GM21576 (cell line): ENCODE data around the gene SNPH.

ENCODE experiments used
- ATAC-seq: cut with Tn5 transposase; IDR thresholded peaks from one replicate; pipeline ENCODE4 v1.9.1; 2021; ENCODE audit warnings: mild to moderate bottlenecking, moderate library complexity; ENCODE audit not compliant: unreplicated experiment

Gene SNPH

DNA sequence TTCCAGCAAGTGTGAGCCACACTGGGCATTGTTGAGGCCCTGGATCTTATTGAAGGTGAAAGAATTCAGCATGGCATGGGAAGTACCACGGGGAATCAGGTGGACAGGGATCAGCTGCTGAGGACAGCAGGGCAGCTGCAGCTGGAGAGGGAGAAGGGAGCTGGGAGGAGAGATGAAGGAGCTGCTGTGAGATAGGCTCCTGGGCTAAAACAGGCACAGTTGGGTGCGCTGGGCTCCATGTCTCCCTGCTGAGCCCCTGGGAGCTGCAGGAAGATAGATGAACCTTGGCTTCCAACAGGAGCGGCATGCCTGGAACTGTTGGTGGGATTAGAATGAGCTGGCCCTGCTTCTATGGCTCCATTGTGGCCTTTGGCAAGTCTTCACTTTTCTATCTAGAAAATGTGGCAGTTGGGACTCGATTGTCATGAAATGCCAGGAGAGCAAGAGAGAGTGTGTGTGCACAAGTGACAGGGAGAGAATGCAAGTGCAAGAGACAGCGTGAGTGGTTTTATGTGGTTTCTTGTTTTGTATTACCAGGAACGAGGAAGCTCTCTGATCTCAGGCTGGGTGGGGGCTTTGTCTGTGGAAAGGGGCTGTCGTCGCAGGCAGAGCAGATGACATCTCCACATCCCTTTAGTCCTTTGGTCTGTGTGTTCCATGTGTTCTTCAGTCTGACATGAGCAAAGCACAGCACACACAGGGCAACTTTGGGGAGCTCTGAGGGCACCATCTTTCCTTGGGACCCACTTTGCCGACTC is 20.4 kb downstream of the SNPH start:
- ATAC-seq: no peak

DNA sequence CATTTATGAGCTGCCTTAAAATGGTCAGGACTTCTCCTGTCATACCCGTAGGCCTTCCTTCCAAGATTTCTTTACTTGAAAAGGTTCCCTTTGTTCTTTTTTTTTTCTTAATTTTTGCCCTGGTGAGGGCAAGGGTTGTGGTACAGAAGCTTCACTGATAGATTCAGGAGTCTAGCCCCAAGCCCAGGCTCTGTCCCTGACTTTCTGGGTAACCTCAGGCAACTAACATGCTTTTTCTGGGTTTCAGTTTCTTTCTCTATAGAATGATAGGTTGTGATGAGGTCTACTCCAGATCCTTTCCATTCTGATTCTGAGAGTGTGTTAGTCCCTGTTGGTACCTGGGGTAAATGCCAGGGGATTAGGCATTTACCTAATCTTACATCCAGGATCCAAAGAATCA is 21.2 kb downstream of the SNPH start:
- ATAC-seq: no peak

DNA sequence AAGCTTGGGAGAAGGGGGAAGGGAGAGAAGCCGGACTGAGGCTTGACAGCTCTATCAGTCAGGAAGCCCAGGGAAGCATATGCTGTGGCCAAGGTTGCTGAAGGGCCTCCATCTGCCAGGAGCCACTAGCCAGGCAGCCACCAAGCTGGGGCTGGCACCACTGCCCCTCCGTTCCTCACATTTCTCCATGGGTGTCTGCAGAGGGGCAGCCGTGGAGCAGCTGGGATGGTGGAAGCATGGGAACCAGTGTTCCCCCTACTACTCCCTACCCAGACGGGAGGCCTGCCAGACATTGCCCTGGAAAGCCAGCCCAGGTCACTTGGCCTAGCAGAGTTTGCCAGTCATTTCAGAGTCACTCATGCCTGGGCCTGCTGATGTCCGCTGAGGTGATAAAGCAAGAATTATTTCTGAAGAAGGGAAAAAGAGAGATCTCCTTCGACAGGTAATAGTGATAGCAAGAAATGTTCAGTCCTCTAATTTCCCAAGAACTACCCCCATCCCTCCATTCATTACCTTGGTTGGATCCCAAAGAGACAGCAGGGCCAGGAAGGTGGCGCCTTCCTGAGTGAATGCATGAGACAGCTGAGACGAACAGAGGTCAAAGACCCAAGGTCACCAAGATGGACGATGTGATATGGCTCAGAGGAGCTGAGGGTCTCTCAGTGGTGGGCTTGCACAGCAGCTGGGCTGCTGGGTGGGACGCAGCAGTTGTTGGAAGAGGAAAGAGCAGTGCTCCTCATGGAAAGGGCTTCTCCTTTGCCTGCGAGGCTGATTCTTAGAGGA is 21.9 kb downstream of the SNPH start:
- ATAC-seq: no peak

DNA sequence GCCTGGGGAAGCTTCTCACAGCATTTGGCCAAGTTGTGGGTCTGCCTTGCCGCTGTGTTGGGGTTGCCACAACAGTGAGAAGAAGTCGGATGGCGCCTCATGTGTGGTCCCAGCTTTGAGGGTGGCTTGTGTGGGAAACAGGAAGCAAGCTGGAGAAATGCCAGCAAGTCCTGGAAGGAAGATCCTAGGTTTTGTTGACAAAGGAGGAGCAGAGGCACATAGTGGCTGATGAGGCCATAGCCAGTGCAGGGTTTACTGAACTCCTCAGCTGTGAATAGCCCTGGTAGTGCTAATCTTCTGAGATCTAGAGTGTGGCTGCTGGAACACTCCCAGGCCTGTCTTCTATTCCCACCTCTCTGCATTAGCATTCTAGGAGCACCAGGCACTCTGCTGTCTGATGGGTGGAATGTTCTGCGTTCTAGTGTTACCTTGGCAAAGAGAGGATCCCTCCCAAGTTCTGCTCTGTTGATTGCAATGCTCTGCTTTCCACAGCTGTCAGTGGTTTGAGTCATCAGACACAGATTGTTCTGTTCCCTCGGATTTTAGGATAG is 25.2 kb downstream of the SNPH start:
- ATAC-seq: no peak

DNA sequence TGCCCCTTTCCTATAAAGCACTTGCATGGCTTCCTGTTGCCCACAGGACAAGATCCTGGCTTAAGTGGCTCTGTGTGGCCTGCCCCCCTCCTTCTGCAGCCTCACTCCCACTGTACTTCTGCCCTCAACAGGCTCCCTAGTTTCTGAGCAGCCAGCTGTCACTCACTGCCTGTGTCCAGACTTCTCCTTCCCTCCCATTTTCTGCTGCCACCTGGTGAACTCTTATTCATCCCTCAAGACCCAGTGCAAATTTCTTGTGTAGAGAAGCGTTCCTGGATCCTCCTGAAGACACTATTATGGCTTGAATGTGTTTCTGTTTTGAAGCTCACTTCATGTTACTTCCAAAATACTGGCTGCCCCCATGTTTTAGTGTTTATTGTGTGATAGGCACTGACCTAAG is 26.5 kb downstream of the SNPH start:
- ATAC-seq: no peak

DNA sequence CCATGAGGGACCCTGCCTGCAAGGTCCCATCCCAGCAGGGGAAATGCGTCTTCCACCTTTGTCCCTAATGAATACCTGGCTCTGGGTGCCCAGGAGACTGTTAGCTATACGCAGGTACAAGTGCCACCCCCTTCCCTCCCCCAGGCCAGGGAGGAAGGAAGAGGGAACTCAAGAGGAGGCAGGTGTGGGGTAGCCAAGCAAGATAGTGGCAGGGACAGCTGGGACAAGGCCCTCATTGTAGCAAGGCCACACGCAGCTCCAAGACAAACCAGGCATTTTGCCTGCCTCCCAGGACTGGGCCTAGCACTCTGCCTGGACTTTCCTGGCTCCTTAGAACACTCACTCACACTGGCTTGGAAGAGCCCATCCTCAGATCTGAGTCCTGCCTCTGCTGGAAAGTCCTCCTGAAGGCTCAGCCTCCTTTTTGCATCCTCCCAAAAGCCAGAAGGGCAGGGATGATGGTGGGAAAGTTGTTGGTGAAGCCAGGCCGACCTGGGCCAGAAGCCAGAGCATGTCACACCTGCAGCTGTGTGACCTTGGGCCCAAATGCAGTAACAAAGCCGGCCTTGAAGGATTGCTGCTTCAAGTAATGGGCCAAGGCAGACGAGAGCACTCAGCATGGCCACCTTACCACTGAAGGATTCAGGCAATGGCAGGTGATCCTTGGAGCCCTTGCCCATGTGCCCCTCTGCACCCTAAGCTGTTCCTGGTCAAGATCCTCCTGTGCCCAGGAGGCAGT is 27.7 kb downstream of the SNPH start:
- no peak for ATAC-seq

DNA sequence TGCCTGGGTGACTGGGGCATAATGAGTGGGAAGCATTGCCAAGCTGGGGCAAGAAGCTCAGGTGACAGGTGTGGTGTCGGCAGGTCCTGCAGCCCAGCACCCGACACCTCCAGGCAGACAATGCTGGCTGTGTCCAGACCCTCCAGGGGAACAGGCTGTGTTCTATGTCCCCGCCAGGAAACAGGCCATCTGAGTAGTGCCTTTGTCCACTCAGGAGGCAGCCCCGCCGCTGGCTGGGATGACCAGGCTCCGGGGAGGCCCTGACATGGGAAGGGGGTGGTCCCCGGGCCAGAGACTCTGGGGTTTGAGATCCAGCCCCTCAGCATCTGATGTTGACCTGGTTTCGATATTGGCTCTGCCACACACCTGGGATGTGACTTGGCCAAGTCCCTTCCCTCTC is 28.4 kb downstream of the SNPH start:
- no peak for ATAC-seq

DNA sequence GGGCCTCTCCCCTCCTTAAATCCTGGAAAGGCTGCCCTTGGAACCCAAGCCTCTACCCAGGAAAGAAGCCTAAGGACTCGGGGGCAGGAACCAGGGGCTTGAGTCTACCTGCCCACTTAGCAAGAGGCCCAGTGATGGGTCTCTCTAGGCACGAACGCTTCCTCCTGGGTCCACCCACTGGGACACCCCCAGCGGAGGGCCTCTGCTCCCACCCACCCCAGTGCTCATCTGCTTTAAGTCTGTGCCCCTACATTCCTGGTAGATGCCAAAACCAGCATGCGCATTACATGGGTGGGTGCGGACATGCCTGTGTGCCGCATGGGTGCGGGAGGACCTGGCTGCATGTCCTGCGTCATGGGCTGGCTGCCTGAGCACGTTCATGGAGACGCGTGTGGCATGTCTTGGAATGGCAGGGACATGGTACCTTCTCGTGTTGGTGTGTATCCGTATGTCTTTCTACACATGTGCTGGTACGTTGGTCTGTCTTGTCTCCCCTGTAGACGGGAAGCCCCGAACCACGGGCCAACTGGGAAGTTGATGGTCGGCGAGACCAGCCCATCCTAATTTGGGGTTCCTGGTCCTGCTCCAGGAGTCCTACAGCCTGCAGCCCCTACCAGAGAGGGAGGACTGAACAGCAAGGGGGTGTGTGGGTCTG is 29.3 kb downstream of the SNPH start:
- no peak for ATAC-seq

DNA sequence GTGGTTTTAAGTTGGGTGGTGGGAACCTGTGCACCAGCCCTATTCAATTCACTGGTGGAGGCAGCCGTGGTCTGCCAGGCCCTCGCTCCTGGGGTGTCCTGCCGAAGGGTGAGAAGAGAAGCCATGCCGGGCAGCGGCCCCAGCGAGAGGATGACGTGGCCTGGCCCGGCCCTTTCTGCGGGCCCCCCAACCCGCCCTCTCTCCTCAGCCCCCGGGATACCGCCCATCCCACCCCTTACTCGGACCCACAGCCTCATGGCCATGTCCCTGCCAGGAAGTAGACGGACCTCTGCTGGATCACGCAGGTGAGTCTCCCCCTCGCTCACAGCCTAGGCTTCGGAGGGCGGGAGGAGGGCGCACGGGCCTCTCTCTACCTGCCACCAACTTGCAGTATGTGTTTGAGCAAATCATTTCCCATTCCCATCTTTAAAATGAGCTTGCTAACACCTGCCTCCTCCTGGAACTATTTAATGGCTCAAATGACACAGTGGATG is 30.1 kb downstream of the SNPH start:
- ATAC-seq: no peak

DNA sequence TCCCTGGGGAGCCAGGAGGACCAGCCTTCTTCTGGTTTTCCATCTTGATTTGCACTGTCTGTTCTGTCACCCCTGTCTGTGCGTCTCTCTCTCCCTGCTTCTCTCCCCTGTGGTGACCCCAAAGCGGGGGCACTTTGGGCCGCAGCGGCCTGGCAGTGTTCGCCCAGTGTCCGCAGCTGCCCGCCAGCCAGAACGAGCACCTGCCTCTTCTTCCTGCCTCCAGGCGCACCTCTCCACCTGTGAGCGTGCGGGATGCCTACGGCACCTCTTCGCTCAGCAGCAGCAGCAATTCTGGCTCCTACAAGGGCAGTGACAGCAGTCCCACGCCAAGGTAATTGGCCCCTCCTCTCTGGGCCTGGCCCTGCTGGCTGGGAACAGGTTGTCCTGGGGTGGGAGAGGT is 30.8 kb downstream of the SNPH start:
- no peak for ATAC-seq

DNA sequence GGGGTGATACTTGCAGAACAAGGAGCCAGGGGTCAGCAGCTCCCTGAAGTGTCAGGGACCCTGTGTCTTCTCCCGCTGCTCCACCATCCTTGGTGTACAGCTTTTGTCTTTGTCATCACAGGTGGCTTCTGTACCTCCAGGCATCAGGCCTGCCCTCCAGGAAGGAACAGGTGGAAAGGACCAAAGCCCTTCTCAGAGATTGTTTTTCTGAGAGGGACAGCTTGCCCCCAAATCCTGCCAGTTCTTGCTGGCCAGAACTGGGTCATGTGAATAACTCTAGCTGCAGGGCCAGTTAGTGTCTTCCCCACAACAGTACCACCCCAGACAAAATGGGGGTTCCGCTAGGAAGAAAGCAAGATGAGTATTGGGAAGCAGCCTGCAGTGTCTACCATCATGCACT is 31.4 kb downstream of the SNPH start:
- ATAC-seq: no peak

DNA sequence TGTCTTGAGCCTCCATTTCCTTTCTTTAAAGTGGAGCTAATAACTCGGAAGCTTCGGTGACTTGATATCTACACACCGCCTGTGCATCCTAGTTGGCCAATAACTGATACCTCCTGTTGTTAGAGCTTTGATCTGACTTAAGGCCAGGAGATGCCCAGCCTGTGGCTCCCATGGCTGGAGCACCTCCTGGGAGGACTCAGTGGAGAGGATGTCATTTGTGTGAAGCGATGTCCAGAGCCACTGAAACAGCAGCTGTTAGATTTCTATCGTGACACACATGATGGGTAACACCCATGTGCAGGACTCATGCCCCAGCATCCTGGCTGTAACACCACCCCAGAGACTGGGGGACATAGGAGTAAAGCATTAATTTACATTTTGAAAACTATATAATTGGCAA is 32.1 kb downstream of the SNPH start:
- ATAC-seq: no peak

DNA sequence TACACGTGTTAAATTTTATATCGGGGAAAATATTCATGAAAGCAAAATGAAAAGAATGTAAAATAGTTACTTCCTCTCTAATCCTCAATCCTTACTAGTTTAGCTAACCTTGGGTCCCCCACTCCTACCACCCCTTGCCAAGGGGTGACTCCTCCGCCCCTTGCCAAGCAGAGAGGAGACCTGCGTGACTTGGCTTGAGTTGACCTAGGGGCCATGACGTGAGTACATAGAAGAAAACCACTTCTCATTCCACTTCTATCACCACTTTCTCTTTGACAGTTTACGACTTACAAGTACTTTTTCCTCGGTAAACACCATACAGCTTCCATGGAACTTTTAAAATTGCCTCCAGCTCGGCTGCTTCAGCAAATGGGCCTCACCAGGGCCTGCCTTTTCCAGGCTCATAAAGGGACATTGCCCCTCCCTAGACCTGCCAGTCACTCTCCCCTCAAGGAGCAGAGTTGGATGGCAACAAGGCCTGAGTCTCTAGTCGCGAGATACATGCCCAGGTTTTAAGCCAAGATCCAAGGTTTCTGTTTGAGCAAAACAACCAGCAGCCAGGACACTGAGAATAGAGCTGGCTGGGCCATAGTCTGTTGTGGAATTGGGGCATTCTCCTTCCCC is 32.9 kb downstream of the SNPH start:
- ATAC-seq: no peak

DNA sequence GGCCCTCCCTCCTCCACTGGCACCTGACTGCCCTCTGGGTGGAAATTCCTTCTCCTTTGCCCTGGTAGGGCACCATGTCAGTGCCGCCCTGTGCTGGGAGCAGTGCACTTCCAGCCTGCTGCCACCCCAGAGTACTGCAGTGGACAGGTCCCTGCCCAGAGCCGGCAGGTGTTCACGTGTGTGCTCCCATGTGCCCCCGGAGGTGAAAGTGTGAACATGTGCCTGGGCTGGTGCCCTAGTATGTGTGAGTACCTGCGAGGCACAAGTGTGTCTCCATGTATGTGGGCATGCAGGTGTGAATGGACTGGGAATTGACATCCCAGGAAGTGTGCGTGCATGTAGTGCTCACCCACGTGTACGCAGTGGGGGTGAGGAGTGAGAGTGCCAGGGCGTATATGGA is 33.4 kb downstream of the SNPH start:
- ATAC-seq: no peak

DNA sequence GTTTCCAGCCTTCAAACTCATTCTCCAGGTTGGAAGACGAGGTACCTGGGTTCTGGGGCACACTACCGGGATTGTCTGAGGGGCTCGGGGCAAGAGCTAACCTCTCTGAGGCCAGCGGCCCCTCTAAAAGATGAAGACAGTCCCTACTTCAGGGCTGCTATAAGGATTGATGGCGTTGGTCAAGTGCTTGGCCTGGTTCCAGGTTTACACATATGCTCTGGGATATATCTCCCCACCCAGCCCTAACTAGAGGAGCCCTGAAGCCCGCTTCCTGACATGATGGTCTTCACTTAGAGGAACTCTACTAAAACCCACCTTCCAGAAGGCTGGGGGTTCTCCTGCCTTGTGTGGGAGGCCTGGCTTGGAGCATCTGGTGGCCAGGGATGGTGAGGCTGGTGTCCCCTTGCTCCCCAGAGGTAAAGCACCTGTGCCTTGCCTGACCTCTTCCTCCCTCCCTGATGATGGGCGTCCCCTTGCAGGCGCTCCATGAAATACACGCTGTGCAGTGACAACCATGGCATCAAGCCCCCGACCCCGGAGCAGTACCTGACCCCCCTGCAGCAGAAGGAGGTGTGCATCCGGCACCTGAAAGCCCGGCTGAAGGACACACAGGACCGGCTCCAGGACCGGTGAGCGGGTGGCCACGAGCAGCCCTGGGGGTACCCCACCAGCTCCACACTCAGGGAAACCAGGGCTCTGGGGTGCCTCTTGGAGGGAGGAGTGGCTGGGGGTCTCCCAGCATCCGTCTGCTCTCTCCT is 34.2 kb downstream of the SNPH start:
- ATAC-seq: no peak

DNA sequence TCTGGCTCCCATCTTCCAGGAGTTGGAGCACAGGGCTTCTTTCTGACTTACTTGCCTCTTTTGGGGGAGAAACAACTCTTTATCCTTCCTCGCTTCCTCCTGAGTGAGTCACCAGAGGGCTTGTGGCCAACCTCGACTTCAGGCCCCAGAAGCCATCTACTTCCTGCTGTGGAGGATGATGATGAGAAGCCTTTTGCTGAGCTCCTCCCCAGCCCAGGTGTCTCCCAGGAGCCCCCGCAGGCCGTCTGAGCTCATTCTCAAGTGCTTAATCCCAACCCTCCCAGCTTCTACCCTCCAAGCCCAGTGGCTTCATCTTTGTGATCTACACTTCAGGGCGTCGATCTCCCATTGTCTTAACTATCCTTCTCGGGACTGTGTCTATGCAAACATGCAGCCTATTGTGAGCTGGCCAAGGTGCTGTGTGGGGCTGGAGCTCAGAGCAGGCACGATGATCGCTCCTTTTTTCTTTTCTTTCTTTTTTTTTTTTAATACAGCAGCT is 35.0 kb downstream of the SNPH start:
- no peak for ATAC-seq

DNA sequence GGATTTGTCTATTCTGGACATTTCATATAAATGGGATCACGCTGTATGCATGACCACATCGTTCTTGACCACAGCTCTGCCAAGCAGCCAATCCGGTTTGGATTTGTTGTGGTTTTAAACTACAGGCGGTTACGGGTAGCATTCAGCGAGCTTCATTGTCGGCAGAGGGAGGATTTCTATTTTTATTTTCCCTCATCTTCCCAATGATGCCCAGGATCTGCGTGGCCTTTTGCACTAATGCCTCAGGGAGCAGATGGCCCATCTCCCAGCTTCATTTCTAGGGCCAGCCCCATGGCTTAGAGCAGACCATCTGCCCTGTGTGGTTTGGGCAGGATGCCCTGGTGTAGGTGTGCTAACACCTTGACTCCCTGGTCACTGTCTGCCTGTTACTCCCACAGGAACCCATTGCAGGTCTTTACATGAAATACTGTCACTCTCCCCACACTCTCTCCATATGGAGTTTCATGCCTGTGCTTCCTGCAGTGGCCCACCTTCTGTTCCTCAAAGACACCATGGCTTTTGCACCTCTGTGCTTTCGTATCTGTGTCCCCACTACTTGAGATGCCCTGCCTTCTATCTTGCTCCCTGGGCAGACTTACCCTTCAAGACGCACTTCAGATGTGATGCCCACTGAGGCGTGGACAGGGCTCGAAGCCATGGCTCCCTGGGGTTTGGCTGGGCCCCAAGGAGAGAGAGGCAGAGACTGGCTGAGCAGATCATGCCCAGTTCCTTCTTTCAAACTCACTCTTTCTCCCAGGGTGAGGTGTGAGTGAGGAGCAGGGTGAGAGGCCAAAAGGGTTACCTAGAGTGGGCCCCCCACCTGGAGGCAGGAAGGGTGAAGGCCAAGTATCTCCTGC is 36.8 kb downstream of the SNPH start:
- ATAC-seq: no peak

DNA sequence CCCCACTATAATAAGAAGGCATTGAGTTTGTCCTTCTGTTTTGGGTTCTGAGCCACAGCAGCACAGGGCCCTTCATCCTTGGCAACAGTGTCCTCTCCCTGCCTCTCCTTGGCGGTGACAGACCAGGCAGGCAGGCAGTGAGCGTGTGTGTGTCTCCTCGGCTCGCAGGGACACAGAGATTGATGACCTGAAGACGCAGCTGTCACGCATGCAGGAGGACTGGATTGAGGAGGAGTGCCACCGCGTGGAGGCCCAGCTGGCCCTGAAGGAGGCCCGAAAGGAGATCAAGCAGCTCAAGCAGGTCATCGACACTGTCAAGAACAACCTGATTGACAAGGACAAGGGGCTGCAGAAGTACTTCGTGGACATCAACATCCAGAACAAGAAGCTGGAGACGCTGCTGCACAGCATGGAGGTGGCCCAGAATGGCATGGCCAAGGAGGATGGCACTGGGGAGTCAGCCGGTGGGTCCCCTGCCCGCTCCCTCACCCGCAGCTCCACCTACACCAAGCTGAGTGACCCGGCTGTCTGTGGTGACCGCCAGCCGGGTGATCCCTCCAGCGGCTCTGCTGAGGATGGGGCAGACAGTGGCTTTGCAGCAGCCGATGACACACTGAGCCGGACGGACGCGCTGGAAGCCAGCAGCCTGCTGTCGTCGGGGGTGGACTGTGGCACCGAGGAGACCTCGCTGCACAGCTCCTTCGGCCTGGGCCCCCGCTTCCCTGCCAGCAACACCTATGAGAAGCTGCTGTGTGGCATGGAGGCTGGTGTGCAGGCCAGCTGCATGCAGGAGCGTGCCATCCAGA is 38.8 kb downstream of the SNPH start:
- ATAC-seq: no peak
